ENCODE results near the gene TGOLN2.

The TGOLN2 gene

GRCh38 chr2:85308896-85309555 is 18.8 kb downstream of the TGOLN2 start:
- peak; percentile 3 for DNase-seq (ENCODE audit: low spot score)

- DNase-seq (ENCODE audit: low spot score): no peak
These were observed 19.6 kb downstream of the TGOLN2 start for GRCh38 chr2:85308201-85308600.

DNA sequence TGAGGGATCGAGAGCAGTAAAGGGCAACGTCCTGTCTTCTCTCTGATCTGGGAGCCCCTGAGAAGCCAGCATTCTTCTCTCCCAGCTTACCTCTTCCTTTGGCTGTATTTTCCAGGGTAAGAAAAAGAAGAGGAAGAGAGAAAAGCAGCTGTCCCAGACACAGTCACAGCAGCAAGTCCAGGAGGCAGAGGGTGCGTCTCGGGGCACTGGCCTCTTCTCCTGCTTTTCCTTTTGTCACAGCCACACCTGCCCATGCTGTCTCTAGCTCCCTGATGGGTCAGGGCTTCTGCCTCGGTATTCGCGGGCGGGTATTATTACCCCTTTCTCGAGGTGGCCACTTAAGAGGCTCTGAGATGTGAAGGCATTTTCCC is 20.3 kb downstream of the TGOLN2 start:
- DNase-seq (ENCODE audit: low spot score): no peak

GRCh38 chr2:85303780-85304531 is 23.8 kb downstream of the TGOLN2 start:
- DNase-seq (ENCODE audit: low spot score): no peak

- no peak for DNase-seq (ENCODE audit: low spot score)
These were observed 25.7 kb downstream of the TGOLN2 start for GRCh38 chr2:85302121-85302520.

DNA sequence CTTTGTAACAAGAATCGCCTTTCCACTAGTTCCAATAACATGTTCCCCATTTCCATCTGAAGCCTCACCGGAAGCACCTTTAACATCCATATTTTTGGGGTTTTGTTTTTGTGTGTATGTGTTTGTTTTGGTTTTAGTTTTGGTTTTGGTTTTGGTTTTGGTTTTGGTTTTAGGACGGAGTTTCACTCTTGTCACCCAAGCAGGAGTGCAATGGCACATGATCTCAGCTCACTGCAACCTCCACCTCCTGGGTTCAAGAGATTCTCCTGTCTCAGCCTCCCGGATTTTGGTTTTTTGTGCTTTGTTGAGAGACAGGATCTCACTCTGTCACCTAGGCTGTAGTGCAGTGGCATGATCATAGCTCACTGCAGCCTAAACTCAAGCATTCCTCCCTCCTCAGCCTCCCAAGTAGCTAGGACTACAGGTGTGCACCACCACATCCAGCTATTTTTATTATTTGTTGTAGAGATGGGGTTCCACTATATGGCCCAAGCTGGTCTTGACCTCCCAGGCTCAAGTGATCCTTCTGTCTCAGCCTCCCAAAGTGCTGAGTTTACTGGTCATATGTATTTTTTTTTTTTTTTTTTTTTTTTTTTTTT is 36.3 kb downstream of the TGOLN2 start:
- DNase-seq (ENCODE audit: low spot score): no peak

DNA sequence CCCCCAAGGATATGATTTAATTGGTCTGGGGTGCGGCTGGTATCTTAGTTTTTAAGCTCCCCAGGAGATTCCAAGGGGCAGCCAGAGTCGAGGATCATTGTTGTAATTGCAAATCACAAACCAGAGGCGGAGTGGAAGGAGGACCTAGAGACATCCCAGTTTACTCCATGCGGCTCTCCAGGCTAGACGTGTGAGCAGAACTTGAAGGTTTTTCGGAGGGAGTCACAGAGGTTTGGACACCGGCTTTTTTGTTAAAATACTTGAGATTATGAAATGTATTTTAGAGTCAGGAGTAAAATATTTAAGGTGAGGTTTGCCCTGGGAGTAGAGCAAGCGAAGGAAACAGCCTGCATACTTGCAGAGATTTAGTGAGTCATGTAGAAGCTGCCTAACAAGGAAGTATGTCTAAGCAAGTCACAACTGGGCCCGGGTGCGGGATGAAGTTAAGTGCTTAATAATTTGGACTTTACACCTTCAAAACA is 39.5 kb downstream of the TGOLN2 start:
- DNase-seq (ENCODE audit: low spot score): no peak

DNA sequence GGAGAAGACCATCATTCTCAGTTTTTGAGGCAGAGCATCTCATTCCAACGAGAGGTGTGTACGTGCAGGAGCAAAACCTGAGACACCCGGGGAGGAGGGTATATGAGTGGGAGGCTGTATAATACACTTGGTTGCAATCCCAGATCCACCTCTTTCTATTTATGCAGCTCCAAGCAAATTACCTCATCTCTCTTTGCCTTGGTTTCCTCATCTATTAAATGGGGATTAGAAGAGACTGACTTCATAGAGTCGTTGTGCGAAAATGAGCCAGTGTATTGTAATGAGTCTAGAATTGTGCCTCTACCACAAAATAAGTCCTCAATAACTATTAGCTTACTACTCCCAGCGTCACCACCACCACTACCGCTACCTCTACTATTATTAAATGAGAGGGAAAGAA is 40.1 kb downstream of the TGOLN2 start:
- DNase-seq (ENCODE audit: low spot score): no peak

- no peak for DNase-seq (ENCODE audit: low spot score)
These were observed 40.9 kb downstream of the TGOLN2 start for GRCh38 chr2:85286918-85287317.

- no peak for DNase-seq (ENCODE audit: low spot score)
These were observed 44.1 kb downstream of the TGOLN2 start for GRCh38 chr2:85283641-85284040.

DNA sequence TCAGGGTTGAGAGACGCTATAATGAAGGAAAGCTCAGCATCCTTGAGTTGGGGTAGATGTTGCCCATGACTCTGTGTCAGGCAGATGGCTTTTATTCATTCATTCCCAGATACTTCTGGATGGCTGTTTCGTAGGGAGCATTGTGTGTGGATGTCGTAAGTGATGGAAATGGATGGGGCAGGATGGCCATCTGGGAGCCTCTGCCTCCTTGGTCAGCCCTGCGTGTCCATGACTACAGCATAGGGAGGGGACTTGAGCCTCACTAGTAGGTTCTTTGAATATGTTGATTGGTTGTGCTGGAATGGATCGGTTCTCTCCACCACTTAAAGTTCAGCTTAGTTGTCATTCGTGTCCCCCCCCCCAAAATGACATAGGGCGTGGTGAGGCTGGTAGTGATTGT is 44.9 kb downstream of the TGOLN2 start:
- no peak for DNase-seq (ENCODE audit: low spot score)

DNA sequence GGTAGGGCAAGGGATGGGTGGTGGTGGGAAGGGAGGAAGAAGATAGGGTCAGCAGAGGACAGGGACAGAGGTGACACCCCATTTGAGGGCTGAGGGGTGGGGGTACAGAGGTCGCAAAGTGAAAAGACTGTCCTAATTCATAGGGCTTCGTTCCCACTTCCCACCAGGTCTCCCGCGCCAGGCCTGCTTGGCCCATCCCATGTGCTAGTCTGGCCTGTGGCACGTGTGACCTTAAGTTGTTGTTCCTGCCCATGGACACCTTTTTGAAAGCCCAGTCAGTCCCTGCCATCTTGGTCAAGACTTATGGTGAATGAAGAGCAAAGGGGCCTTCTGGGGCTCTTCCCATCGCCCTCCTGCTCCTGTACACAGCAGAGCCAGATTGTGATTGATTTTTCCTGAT is 46.2 kb downstream of the TGOLN2 start:
- DNase-seq (ENCODE audit: low spot score): no peak

DNA sequence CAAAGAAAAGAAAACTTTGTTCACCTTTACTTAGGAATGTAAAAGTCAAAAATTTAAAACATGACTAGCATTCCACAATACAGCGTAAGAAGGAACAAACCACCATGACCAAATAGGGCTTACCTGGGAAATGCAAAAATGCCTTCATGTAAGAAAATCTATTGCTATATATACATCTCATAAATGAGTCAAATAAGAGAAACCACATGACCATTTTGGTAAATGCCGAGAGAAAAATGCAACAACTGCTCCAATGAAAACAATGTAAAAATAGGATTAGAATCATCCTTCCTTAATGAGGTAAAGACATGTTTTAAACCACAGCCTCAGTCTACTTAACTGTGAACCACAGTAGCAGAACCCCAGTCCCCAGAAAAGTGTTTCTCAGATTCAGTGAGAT is 49.4 kb downstream of the TGOLN2 start:
- no peak for DNase-seq (ENCODE audit: low spot score)

- DNase-seq (ENCODE audit: low spot score): no peak
These were observed 50.2 kb downstream of the TGOLN2 start for GRCh38 chr2:85277416-85278158.

DNA sequence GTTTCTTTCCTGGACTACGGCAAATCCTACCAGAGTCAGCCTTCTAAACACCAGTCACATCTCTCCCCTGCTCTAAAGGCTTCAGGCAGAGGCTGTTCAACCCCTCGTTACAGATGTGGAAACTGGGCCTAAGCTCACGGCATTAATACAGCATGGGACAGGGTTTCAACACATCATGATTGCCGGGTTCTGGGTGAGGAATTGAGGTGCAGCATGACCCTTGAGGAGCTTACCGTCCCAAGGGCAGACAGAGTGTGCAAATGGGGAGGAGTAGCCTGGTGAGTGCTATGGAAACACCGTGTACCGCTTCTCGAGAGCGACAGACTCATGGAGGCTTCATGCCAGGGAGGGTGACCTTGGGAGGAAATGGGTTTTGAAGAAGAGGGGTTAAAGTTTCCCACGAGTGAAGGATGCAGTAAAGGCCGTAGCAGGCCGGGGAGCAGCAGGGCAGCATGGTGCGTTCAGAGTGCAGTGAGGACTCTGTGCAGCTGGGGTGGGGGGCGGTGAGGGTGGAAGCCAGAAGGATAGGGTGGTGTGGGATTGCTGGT is 51.1 kb downstream of the TGOLN2 start:
- DNase-seq (ENCODE audit: low spot score): no peak

GRCh38 chr2:85275984-85276540 is 51.7 kb downstream of the TGOLN2 start:
- no peak for DNase-seq (ENCODE audit: low spot score)

- no peak for DNase-seq (ENCODE audit: low spot score)
These were observed 53.8 kb downstream of the TGOLN2 start for GRCh38 chr2:85273738-85274731.

GRCh38 chr2:85272357-85272756 is 55.4 kb downstream of the TGOLN2 start:
- no peak for DNase-seq (ENCODE audit: low spot score)

- no peak for DNase-seq (ENCODE audit: low spot score)
These were observed 57.8 kb downstream of the TGOLN2 start for GRCh38 chr2:85269959-85270358.

Data from COLO829 (cell line).